Activated T-cell treated with anti-CD3 and anti-CD28 coated beads, Interleukin-2, amount 50 U/mL, for 24 hours (primary cell): ENCODE data around the gene FBXL22.

ENCODE experiments used
- DNase-seq: peaks from one replicate; pipeline ENCODE4 v3.0.0-alpha.2; 2020
- H3K27ac Mint-ChIP-seq: 2 replicates; pipeline ENCODE4 v1.8.0; 2020; ENCODE audit warnings: mild to moderate bottlenecking, mixed read lengths
- H3K27me3 Mint-ChIP-seq: 2 replicates; pipeline ENCODE4 v1.8.0; 2020; ENCODE audit warnings: mixed read lengths
- H3K36me3 Mint-ChIP-seq: 2 replicates; pipeline ENCODE4 v1.8.0; 2020; ENCODE audit warnings: low read depth, mixed read lengths
- H3K4me1 Mint-ChIP-seq: 2 replicates; pipeline ENCODE4 v1.8.0; 2020; ENCODE audit warnings: low read depth, mixed read lengths
- H3K4me3 Mint-ChIP-seq: 2 replicates; pipeline ENCODE4 v1.8.0; 2020; ENCODE audit warnings: mild to moderate bottlenecking, moderate library complexity, mixed read lengths
- H3K9me3 Mint-ChIP-seq: 2 replicates; pipeline ENCODE4 v1.8.0; 2020; ENCODE audit warnings: mixed read lengths

FBXL22 gene

DNA sequence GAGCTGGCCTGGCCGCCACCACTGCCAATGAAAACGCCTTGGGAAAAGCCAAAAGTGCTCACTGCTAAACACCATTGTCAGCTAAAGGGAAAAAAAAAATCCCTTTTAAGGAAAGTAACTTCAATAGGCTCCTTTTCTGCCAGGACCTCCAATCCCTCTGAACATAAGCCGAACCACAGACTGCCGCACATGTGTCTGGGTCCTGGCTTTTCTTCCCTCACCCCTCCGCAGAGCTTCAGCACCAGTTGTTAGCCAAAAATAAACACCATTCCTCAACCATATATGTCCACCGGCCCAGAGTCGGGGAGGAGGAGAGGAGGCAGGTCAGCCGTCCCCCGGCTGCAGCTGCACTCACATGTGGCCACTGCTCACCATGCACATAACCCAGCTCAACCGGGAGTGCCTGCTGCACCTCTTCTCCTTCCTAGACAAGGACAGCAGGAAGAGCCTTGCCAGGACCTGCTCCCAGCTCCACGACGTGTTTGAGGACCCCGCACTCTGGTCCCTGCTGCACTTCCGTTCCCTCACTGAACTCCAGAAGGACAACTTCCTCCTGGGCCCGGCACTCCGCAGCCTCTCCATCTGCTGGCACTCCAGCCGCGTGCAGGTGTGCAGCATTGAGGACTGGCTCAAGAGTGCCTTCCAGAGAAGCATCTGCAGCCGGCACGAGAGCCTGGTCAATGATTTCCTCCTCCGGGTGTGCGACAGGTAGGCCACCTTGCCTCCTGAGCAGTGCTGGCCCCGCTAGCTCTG lies at the start of gene FBXL22:
Gene FBXL22, plus strand, starts transcription at position 350 of the 753 bp plus-strand sequence. Its CDS starts 6 bp downstream, at position 356.
- no peak within 1 kb of the TSS for H3K4me3 Mint-ChIP-seq
- H3K27ac Mint-ChIP-seq: peak within 1 kb of the TSS; percentile 71
- H3K27me3 Mint-ChIP-seq: no peaks in the 10 kb centered on the region
- no peaks in the 10 kb centered on the region for H3K9me3 Mint-ChIP-seq
- no peak for DNase-seq
- peaks cover 80% of the 10 kb centered on the region for H3K4me1 Mint-ChIP-seq
- H3K36me3 Mint-ChIP-seq: peaks cover 40% of the 10 kb centered on the region

DNA sequence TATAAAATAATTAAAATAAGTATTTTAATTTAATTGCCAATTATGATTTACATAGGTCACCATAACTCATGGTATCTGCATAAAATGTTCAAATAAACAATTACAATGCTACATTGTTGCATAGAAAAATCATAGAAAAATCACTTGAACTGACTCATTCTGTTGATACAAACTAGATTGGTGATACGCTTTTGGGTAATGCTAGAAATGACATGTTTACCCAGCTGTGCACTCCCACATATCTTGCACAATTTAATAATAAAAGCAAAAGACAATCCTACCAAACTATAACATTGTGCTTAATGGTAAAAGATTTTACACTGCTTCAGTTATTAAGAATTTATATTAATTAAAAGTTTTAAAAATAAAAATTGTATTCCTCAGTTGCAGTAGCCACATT lies 45.8 kb upstream of the FBXL22 start:
- H3K27me3 Mint-ChIP-seq: no peaks in the 10 kb centered on the region
- DNase-seq: no peak
- no peak overlapping the region for H3K4me3 Mint-ChIP-seq
- no peak overlapping the region for H3K27ac Mint-ChIP-seq
- peaks cover 50% of the 10 kb centered on the region for H3K36me3 Mint-ChIP-seq
- H3K9me3 Mint-ChIP-seq: no peaks in the 10 kb centered on the region
- H3K4me1 Mint-ChIP-seq: peaks cover 57% of the 10 kb centered on the region

- no peak for DNase-seq
- Mint-ChIP-seq H3K4me3 (no peak overlapping the region), H3K36me3 (peaks cover 61% of the 10 kb centered on the region), H3K27ac (peak overlapping the region; percentile 82), H3K4me1 (peaks cover 56% of the 10 kb centered on the region), H3K27me3 (no peaks in the 10 kb centered on the region), H3K9me3 (no peaks in the 10 kb centered on the region)
These were observed 43.8 kb upstream of the FBXL22 start for GRCh38 chr15:63553388-63553791.

DNA sequence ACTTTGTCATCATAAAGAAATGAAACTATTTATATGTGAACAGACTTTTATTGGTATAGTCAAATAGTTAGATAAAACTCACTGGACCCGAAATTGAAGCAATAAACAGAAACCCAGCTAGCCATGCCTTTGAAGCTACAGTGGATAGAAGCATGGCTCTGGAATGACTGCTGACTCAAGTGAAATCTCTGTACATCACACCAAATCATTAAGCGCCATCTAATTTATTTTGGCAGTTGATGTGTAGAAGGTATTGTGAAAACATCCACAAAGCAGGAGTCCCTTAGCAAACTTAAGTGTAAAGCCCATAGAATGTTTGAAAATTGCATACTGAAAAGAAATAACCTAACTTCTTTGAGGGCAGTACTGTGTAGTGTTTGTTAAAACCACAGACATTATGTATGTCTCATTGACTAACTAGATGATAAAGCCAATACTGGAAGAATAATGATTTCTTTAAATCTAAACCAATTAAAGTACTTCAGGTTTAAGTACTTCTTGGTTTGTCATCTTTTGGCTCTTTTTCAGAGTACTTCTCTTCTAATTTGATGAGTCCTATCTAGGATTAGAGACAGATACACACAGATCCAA lies 42.8 kb upstream of the FBXL22 start:
- H3K4me3 Mint-ChIP-seq: no peak overlapping the region
- peak overlapping the region; percentile 59 for H3K27ac Mint-ChIP-seq
- no peaks in the 10 kb centered on the region for H3K9me3 Mint-ChIP-seq
- H3K36me3 Mint-ChIP-seq: peaks cover 68% of the 10 kb centered on the region
- no peak for DNase-seq
- peaks cover 63% of the 10 kb centered on the region for H3K4me1 Mint-ChIP-seq
- no peaks in the 10 kb centered on the region for H3K27me3 Mint-ChIP-seq

DNA sequence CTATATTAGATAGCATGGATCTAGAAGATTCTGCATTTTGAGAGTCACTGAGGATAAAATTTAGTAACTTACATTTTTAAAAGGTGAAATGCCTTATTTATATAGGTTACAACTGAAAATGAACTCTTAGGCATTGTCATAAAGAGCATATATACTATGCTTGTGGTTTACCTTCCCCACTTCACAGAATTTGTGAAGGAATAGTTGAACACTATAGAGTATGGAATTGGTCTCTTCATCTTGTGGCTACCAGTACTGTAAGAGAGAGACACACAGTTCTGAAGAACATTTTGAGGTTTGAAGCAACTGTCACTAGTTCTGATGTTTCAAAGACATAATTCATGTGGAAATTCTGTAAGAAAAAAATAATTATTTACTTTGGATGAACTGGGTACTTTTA lies 41.7 kb upstream of the FBXL22 start:
- H3K4me3 Mint-ChIP-seq: no peak overlapping the region
- peaks cover 67% of the 10 kb centered on the region for H3K4me1 Mint-ChIP-seq
- no peak for DNase-seq
- H3K36me3 Mint-ChIP-seq: peaks cover 71% of the 10 kb centered on the region
- H3K9me3 Mint-ChIP-seq: no peaks in the 10 kb centered on the region
- H3K27ac Mint-ChIP-seq: peak overlapping the region; percentile 75
- H3K27me3 Mint-ChIP-seq: no peaks in the 10 kb centered on the region

DNA sequence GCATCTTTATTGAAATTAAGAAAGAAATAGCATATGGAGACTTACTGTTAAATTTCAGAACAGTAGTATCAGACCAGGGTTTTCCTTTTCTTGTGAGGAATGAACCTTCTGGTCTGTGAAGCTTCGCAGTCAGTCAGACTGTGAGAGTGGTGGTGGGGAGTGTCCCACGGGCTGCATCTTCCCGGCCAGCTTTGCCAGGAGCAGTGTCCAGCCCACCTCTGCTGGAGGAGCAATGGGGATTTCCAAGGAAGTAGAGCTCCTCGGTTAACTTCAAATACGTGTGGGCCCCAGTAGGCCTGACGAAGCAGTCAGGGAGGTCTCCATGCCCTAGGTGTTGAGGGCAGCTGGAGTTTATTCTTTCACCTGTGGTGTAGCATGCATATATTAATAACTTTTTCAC lies 40.9 kb upstream of the FBXL22 start:
- peaks cover 74% of the 10 kb centered on the region for H3K4me1 Mint-ChIP-seq
- H3K9me3 Mint-ChIP-seq: no peaks in the 10 kb centered on the region
- no peak overlapping the region for H3K4me3 Mint-ChIP-seq
- peak overlapping the region; percentile 59 for H3K27ac Mint-ChIP-seq
- no peak for DNase-seq
- H3K36me3 Mint-ChIP-seq: peaks cover 78% of the 10 kb centered on the region
- H3K27me3 Mint-ChIP-seq: no peaks in the 10 kb centered on the region

DNA sequence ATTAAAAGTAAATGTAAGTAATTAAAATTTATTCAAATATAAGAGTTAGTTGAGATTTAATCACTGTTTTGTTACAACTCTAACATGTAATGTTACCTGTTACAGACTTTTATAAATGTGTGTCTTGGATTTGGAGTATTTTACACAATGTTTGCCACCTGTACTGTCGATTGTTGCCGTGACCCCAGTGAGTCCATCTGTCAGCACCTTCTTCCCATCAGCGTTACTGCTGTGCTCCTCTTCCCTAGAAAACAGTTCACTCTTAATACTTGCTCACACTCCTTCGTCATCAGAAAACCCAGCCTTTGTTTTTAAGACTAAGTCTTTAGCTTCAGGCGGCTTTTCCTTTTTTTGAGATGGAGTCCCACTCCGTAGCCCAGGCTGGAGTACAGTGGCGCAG lies 40.5 kb upstream of the FBXL22 start:
- Mint-ChIP-seq H3K27ac (no peak overlapping the region), H3K4me1 (peaks cover 77% of the 10 kb centered on the region), H3K36me3 (peaks cover 83% of the 10 kb centered on the region), H3K9me3 (no peaks in the 10 kb centered on the region), H3K4me3 (no peak overlapping the region), H3K27me3 (no peaks in the 10 kb centered on the region)
- DNase-seq: no peak

DNA sequence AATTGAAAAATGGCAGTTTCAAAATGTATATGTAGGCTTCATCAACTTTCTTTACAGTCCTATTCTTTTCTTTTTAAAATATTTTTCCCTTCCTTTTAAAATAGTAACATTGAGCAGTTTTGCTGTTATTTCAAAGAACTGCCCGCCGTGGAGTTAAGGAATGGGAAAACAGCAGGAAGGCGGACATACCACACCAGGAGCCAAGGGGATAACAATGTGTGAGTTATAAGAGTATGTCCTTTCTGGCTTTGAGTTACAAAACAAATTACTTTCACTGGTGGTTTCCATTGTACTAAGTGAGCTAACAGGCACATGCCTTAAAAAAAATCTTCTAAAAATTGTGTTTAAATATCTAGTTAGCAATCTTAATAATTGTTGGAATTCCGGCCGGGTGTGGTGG lies 37.4 kb upstream of the FBXL22 start:
- peak overlapping the region; percentile 87 for H3K27ac Mint-ChIP-seq

GRCh38 chr15:63560741-63561448 lies 36.3 kb upstream of the FBXL22 start:
- Mint-ChIP-seq H3K36me3 (peaks cover 92% of the 10 kb centered on the region), H3K27me3 (no peaks in the 10 kb centered on the region), H3K9me3 (no peaks in the 10 kb centered on the region), H3K27ac (peak overlapping the region; percentile 87), H3K4me3 (no peak overlapping the region), H3K4me1 (peaks cover 52% of the 10 kb centered on the region)
- DNase-seq: peak; percentile 47

More for the DNA sequence above, 37.4 kb upstream of the FBXL22 start:
- Mint-ChIP-seq H3K27me3 (no peaks in the 10 kb centered on the region), H3K36me3 (peaks cover 92% of the 10 kb centered on the region), H3K9me3 (no peaks in the 10 kb centered on the region), H3K4me1 (peaks cover 55% of the 10 kb centered on the region), H3K4me3 (no peak overlapping the region)
- no peak for DNase-seq

DNA sequence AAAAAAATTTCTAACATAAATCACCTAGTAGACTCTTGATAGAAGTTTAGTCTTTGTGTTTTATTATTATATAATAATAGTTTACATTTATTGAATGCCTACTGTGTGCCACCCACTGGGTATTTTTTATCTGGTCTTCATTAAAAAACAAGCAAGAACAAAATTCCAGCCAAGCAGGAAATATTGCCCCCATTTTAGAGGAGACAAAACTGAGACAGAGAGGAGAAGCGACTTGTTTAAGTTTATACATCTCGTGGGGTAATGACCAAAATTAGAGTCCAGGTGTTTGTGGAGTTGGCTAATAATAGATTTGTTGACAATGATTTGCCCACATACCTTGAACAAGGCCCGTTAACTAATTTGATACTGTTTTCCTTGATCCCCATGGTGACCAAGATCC lies 33.1 kb upstream of the FBXL22 start:
- Mint-ChIP-seq H3K9me3 (no peaks in the 10 kb centered on the region), H3K36me3 (peaks cover 86% of the 10 kb centered on the region), H3K27me3 (no peaks in the 10 kb centered on the region), H3K27ac (peak overlapping the region; percentile 23), H3K4me1 (peaks cover 51% of the 10 kb centered on the region), H3K4me3 (no peak overlapping the region)
- DNase-seq: no peak

DNA sequence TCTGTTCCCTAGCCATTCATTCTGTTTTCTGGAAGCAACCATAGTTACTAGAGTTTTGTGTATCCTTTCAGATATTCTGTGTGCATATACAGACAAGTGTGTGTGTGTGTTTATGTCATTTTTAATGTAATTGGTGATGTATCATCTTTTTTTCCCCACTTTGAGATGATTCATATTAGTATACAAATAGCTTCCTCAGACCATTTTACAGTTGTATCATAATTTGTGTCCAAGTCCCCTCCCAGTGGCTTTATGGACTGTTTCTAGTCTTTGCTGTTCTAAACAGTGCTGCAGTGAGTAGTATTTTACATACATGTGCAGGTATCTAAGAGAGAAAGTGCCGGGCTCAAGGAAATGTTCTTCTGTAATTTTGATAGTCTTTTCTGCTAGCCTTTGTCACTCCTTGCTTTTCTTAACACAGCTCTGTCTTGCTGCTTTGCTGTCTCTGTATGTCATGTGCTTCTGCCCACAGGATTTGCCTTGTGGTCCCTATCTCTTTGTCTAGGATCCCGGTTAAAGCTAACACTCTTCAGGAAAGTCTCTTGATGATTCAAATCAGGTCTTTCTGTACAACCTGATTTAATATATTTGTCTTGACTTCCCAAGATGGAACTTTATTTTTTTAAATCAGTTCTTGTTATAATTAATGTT lies 31.5 kb upstream of the FBXL22 start:
- no peak for DNase-seq
- Mint-ChIP-seq H3K9me3 (no peaks in the 10 kb centered on the region), H3K4me1 (peaks cover 38% of the 10 kb centered on the region), H3K36me3 (peaks cover 86% of the 10 kb centered on the region), H3K4me3 (no peak overlapping the region), H3K27ac (peak overlapping the region; percentile 75), H3K27me3 (no peaks in the 10 kb centered on the region)

DNA sequence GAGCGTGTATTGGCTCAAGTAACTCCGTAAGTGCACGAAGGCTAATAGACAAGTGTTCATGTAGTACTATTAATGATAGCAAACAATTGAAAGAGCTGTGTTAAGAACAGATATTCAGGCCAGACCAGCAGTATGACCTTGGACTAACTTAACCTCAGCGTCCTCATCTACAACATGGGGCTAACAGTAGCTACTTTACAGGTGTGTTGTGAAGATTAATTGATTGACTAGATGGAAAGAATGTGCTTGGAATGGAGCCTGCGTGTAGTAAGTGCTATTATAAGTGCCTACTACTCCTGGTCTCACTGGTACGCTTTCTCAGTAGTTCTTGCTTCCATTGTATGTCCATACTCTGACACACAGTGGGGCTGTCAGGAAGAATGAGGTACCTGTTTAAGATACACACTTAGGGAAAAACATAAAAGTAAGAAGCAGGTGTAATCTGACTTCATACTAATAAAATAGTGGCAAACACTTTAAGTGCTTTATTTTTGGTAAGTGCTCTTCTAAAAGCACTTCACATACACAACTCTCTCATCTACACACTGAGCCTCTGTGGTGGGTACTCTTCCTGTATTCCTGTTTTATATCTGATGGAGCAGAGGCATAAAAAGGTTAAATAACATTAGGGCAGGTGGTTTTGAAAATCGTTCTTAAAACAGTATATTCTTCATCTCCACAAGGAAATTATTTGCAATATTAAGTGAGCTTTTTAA lies 24.3 kb upstream of the FBXL22 start:
- H3K27ac Mint-ChIP-seq: peak overlapping the region; percentile 17
- no peak overlapping the region for H3K4me3 Mint-ChIP-seq
- peaks cover 89% of the 10 kb centered on the region for H3K36me3 Mint-ChIP-seq
- H3K4me1 Mint-ChIP-seq: peaks cover 26% of the 10 kb centered on the region
- H3K27me3 Mint-ChIP-seq: no peaks in the 10 kb centered on the region
- no peaks in the 10 kb centered on the region for H3K9me3 Mint-ChIP-seq
- no peak for DNase-seq

- H3K9me3 Mint-ChIP-seq: no peaks in the 10 kb centered on the region
- H3K4me3 Mint-ChIP-seq: no peak overlapping the region
- H3K4me1 Mint-ChIP-seq: peaks cover 24% of the 10 kb centered on the region
- H3K36me3 Mint-ChIP-seq: peaks cover 83% of the 10 kb centered on the region
- H3K27me3 Mint-ChIP-seq: no peaks in the 10 kb centered on the region
- no peak for DNase-seq
- H3K27ac Mint-ChIP-seq: peak overlapping the region; percentile 35
These were observed 23.7 kb upstream of the FBXL22 start for GRCh38 chr15:63573533-63573932.

- peaks cover 21% of the 10 kb centered on the region for H3K4me1 Mint-ChIP-seq
- DNase-seq: no peak
- H3K9me3 Mint-ChIP-seq: no peaks in the 10 kb centered on the region
- H3K27ac Mint-ChIP-seq: peak overlapping the region; percentile 66
- H3K4me3 Mint-ChIP-seq: no peak overlapping the region
- H3K27me3 Mint-ChIP-seq: no peaks in the 10 kb centered on the region
- H3K36me3 Mint-ChIP-seq: peaks cover 80% of the 10 kb centered on the region
These were observed 21.9 kb upstream of the FBXL22 start for GRCh38 chr15:63575312-63575711.
